Stimulated activated CD4-positive, alpha-beta T cell treated with anti-CD3 and anti-CD28 coated beads, Interleukin-15, amount 100 ng/mL, for 24 hours (primary cell): ENCODE measurements around the gene SPAG16.

Source experiments
- DNase-seq: peaks from one replicate; pipeline ENCODE4 v3.0.0-alpha.2; 2020

Gene SPAG16

DNA sequence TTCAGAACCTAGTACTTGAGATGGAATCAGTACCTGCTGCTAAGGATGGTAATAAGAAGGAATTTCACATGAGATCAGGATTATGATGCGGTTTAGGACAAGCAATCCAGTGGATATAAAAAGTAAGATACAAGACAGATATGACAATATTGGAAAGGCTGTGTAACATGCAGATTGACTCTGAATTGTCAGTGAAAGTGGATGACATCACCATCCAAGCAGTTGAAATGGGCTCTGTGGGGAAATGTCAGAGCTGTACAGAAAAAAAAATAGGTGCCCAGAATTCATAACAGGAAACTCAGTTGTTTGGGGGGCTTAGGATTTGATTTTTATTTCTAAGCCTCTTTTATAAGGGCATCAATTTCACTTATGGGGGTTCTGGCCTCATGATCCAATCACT lies 438.3 kb downstream of the SPAG16 start:
- no peak for DNase-seq

DNA sequence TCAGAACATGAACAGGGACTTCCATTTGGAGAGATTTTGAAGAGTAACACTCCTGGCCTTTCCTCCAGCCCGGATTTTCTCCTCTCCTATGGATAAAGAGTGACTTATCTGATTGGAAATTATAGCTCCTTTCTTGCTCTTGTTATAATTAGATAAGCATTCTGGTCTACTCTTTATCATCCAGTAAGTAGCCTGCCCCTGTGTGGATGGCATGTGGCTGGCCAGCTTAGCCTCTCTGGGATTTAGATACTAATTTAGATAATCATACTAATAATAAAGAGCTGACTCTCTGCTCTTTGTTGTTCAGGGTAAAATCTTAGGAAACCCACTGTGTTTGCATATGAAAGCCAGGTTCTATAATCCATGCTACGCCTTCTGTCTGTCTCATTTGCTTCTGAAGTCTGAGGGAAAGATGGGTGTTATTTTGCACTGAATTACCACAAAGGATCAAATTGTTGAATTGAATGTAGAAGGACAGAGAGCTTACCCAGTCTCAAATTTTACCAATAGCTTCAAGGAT lies 438.8 kb downstream of the SPAG16 start:
- DNase-seq, result no peak

DNA sequence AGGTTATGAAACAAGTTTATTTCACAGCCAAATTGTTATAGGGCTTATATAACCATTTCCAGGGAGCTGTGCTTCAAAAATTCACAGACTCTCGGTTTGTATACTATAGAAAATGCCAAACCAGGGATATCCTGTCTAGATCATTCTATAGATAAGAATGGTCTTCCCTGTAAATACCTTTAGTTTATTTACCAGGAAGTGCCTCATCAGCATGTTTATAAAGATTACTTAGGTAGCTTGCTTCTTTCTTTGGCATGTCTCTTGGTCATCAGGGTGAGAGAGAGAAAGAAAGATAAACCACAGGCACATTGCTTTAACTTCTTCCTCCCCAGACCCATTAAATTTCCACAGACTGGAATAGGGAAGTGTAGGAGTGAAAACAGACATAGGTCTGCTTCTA lies 439.4 kb downstream of the SPAG16 start:
- DNase-seq, result no peak

DNA sequence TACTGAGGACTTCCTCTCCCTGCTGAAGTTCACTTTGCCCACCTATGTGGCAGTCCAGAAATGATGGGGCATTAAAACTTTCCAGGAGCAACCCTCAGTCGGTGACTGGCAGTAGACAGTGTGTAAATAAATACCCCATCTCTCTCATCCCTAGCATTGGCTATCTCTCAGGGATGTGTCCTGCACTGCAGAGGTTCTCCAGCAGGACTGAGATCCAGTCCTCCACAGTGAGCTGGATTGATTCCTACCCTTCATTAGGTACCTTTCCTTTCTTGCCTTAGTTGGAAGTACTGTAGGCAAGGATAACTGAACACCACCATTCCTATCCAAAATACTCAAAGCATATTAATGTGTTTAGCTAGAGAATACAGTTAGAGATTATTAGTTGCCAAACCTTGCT lies 441.8 kb downstream of the SPAG16 start:
- DNase-seq, result no peak

DNA sequence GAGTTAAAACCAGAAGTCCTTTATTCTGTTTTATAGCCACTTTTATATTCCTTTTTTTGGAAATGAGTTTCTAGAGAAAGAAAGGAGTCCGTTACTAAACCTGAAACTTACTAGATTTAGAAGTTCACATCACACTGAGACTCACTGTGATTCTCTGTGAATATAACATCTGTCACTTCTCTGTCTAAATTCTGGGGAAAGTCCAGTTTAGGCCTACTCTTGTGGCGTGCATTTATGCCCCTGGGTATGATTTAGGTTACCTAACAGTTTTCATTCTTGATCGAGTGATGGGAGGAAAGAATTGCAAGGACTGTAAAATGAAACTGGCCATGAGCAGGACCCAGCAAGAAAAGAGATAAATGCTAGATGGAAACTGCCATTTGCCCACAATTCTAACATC lies 449.6 kb downstream of the SPAG16 start:
- no peak for DNase-seq

DNA sequence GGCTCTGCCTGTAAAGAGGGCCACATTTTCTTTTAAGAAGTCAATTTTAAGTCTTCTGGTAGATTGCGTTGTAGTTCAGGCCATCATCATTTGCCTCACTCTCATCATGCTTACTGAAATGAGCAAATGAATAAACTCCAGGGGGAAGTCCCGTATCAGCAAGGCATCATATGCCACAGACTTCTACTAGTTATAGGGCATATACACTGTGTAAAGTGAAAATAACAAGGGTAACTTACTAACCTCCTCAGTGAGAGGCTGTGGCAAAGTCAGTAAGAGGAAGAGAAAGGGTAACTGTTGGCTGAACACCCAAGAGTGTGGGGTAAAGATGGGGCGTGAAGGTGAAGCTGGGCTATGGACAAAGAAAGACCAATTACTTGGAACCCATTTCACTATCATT lies 456.2 kb downstream of the SPAG16 start:
- DNase-seq, result no peak

DNA sequence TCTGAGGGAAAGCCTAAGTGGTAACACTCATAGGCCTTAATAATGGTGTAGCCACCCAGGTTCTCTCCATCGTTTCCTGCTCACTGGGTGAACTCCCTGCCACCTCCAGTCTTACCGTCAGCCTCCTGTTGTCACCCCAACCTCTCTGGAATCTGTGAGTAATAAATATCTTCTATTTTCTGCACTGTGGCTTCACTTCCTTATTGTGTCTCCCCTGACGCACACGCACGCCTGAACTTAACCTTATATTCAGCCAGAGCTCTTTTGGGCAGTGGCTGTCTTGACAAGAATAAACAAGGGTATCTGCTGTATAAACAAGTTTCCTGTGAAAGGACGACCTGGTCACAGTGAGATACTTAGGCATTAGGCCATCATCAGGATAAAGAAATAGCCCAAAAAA lies 467.2 kb downstream of the SPAG16 start:
- DNase-seq, result no peak

DNA sequence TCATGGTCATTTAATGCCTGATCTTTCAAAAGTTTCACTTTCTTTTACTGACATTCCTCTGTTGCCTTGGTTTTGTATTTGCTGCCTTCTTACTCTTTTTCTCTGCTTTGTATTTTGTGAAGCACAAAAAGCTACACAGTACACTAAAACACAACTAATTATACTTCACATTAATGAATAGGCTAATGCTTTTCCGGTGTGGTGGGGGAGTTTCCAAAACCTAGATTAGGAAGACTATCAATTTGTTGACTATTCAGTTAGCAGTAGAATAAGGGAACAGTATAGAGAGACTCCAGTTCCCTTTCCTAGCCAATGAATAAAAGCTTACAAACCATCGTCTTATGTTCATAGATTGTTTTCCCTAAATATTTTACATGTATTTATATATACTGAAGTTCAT lies 468.3 kb downstream of the SPAG16 start:
- DNase-seq, result no peak

DNA sequence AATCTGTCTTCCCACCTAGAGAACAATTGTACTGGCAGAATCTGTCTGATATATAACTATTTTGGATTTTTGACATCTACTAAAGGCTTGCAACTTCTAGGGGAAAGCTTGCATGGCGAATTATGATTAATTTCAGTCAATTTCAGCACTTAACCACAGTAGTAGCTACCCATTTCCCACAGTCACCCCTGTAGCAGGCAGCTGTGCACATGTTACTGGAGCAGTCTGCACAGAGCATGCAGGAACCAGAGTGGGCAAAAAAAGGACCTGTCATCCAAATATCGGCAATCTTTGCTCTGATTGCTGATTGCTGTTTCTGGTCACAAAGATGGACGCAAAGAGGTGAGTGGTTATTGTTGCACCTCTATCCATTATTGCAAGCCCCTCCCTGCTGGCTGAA lies 473.3 kb downstream of the SPAG16 start:
- DNase-seq, result no peak

DNA sequence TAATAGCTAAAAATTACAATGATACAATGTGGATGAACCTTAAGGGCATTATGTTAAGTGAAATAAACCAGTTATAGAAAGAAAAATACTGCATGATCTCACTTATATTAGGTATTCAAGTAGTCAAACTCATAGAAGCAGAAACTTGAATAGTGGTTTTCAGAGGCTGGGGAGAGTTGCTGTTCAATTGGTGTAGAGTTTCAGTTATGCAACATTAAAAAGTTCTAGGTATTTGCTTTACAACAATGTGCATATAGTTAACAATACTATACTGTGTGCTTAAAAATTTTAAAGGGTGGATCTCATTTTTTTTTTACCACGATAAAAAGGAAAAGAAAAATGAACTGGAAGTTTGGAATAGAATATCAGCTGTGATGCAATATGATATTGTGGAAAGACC lies 479.1 kb downstream of the SPAG16 start:
- no peak for DNase-seq

DNA sequence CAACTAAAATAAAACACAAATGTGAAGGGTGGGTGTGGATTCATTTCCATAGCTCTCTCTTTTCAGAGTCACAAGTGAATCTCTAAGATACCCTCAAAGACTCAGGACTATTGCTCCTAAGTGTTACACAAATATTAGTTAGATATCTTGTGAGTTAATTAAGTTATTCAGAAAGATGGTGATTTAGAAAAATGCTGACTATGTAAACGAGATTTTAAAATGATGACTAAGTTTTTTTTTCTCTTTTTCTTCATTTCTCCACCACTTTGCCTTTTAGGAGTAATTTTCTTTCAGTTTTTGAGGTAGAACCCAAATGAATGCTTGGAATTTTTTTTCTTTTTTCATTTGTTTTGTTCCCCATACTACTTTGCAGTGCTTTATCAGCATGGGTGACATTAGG lies 479.7 kb downstream of the SPAG16 start:
- DNase-seq, result no peak

DNA sequence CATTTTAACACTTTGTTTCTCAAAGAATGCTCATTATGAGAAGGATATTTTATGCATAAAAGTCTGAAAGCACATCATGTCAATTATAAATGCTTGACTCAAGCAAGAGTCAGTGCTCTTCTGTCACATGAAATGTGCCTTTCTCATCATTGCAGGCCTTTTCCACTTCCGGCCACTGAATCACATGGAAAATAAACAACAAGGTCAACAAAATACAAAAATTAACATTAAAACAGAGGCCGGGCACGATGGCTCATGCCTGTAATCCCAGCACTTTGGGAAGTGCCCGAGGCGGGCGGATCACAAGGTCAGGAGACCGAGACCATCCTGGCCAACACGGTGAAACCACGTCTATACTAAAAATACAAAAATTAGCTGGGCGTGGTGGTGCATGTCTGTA lies 480.6 kb downstream of the SPAG16 start:
- DNase-seq, result no peak

DNA sequence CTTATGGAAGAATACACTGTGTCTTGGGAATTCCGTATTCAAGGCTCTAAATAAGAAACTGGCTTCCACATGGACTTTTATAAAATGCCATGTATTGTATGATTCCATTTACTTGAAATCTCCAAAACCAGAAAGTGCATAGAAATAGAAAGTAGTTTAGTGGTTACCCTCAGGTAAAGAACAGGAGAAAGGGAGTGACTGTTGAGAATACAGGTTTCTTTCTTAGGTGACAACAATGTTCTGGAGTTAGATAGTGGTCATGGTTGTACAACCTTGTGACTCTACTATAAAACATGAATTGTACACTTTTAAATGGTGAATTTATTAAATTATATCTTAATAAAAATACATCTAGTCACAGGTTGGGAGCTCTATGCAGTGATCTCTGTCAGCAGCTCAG lies 481.8 kb downstream of the SPAG16 start:
- DNase-seq, result no peak

DNA sequence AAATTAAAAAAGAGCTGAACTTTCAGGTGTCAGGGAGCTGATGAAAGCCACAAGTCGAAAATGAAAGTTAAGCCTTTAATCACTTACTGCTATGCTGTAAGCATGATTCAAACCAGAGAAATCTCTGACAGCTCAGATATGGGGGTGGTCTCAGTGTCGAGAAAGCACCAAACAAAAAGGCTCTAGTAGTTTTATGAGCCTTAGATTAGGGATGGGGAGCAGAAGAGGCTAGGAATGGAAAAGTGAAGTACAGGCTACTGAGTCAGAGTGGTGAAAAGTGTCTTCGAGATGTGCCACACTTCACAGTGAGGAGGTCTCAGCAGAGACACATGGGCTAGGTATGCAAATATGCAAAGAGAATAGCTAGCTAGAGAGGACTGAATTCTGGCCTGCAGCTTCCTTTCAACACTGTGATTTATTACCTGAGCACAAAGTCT lies 482.2 kb downstream of the SPAG16 start:
- DNase-seq, result no peak

DNA sequence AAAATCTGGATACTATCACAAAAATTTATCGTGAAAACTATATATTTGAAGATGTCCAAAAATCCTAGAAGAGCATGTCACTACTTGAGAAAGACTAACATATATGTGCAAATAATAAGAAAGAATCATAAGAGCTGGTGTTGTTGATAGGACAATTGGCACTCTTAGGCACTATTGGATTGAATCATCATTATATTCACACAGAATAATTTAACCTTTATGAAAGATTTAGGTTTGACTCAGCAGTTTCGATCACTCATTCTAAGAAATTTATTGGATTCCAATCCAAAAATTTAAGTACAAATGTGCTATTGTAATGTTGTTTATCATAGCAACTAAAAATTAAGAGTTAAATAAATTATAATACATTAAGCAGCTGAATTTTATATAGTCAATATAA lies 503.6 kb downstream of the SPAG16 start:
- no peak for DNase-seq

DNA sequence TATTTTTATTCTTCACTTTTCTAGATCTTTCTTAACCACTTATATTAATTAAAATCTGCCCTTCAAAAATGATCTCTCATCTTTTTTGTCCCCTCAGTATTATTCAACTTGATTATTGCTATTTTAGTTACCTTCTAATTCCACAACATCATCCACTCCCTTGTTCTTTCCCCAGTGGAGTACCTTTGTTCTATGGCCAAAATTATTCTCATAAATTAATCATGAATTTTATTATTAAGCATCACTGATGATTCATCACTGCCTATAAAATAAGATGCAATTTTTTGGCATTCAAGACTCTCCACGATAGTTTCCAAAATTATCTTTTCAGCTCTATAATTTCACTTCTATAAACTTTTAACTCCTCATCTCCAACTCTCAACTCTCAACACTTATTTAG lies 505.7 kb downstream of the SPAG16 start:
- no peak for DNase-seq

DNA sequence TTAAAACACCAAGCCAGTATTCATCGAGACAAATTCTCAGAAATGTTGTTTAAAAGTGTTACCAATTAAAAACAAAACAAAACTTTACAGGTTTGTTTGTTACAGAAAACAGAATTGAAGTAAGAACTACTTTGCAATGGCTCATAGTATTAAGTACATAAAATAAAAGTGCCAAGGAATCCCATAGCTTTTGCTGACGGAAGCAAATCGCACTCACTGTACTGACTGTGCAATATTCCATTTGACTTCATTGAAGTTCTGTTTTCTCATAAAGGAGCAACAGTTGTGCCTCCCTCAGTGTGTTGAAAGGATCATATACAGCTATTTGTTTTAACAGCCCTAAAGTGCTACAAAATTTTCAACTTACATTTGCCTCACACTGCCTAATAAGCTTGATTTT lies 507.8 kb downstream of the SPAG16 start:
- no peak for DNase-seq

DNA sequence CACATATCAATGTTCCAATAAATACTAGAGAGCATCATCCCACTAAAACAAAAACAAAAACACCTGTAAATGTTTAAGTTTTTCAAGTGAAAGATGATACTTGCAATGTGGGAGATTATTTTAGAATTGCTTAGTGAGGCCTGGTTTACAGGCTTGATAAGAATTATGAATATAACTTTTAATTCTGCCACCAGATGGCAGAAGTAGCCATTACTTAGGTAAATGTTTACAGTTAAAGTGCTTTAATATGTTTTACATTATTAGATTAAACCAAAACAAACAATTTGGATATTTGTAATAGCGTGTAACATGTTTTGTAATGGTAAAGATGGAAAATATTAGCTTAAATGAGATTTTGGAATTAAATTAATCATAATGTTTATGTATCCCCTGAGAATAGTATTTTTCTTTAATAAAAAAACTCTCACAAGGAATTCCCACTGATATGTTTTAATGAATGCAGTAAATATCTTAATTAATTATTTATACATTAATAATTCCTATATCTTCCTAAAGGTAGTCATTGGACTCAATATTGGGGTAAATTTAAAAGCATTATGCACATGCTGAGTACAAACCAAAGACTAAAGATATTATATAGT lies 522.0 kb downstream of the SPAG16 start:
- DNase-seq, result no peak

DNA sequence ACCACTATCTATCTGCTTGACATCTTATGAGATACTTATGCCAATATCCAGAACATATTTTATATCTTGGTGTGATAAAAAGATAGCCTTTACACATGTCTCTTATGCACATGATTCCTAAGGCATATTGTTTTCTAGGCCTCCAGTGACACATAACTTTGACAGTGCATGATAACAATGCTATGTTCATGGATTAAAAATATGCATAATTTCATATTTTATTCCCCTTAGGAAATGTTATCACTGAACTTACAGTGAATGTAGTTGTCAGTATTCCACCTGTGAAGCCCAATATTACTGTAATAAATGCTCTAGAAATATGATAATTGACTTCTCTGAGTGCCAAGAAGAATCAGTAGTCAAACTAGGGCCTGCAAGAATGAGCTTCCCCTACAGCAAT lies 532.3 kb downstream of the SPAG16 start:
- DNase-seq, result no peak

DNA sequence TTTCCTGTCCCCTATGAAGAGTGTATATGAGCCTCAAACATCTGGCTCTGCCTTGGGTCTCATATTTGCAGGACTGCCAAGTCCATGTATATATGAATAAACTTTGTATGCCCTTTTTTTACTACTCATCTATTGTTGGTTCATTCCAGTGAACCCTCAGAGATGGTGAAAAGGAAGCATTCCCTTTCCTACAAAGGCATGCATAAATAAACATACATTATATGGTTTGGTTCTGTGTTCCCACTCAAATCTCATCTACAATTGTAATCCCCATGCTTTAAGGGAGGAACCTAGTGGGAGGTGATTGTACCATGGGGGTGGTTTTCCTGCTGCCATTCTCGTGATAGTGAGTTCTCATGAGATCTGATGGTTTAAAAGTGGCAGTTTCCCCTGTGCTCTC lies 534.2 kb downstream of the SPAG16 start:
- DNase-seq, result no peak

DNA sequence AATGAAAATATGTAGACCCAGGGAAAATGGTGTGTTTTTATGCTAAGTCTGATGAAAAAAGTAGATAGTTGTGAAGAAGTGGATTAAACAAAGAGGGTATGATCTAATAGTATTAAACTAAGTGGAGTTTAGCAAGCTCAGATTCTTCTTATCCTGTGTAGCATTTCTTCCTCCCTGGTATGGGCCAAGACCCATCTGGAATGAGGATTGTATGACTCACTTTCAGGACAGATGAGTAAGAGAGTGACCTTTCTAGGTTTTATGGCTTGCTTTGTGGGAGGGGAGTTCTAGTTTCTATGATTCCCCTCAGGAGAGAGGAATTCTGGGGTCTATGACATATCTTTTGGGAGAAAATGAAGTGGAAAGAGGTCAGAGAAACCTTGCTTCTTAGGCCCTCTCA lies 550.1 kb downstream of the SPAG16 start:
- DNase-seq, result no peak

DNA sequence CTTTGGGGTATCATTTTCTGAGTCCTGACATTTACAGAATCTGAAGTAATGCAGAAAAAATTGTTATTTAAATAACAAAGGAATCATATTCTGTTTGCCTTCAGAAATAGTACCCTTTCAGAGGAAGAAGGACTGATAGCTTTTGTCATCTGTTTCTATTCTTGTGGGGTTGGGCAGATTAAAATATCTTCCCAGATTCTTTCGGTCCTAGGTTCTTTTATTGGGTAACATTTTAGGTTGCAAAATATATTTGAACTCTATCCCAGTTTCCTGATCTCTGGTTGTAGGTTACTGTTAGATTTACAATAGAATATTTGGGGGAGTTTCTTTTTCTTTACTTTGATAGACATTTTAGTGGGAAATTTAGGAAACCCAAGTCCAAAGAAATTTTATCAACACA lies 550.5 kb downstream of the SPAG16 start:
- no peak for DNase-seq

DNA sequence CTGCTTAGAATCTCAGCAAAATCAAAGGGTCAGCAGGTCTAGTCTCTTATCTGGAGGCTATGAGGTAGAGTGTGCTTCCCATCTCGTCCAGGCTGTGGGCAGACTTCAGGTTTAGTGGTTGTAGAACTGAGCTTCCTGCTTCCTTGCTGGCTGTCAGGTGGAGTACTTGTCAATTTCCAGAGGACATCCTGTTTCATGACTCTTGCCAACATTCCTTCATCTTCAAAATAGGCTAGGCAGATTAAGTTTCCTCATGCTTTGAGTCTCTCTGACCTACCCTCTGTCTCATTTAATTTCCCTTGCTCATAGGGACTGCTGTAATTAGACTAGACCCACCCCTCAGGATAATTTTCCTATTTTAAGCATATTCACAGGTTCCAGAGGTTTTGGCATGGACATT lies 562.6 kb downstream of the SPAG16 start:
- no peak for DNase-seq

DNA sequence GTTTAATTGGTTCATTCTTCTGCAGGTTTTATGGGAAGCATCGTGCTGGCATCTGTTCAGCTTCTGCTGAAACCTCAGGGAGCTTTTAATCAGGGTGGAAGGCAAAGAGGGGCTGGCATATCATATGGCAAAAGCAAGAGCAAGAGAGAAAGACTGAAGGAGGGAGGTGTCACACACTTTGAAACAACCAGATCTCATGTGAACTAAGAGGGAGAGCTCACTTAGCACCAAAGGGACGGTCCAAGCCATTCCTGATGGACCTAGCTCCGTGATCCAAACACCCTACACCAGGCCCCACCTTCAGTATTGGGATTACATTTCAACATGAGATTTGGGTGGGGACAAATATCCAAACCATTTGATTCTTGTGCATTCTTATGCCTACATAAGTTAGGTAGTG lies 563.1 kb downstream of the SPAG16 start:
- no peak for DNase-seq

DNA sequence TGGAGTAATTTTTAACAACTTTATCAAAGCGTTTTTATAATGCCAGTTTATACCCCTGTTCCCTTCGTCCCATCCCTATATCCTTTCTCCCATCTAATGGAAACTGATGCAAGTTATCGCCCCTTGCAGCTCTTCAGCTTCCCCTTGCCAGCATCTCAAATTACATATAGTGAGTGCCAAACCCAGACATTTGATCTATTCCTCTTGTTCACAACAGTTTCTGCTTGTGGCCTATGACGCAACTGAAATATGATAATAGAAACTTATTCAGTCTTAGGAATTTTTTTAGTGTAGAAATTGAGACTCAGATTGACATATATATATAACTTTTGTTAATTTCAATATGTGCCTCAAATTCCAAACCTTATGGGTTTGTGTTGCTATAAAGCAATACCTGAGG lies 564.4 kb downstream of the SPAG16 start:
- no peak for DNase-seq

DNA sequence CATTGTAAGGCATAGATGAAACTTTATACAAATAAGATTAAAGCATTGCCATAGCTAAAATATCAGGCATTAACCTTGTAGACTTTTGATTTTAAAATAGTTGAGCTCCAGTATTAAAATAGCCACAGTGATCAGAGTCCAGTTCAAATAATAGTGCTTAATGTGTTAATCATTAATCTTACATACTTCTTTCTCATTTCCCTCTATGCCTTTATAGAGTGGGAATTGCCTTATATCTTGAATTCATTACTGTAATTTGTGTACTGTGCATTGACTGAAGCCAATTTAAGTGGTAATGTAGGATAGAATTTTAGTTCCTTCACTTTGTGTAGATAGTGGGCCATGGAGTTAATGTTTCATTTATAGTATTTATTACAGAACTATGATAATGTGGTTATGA lies 577.4 kb downstream of the SPAG16 start:
- no peak for DNase-seq
